ENCODE results near the gene SLC20A1.
A peak's percentile ranks its signal among the peaks of the same experiment; 100 is the strongest.

SLC20A1 gene

DNA sequence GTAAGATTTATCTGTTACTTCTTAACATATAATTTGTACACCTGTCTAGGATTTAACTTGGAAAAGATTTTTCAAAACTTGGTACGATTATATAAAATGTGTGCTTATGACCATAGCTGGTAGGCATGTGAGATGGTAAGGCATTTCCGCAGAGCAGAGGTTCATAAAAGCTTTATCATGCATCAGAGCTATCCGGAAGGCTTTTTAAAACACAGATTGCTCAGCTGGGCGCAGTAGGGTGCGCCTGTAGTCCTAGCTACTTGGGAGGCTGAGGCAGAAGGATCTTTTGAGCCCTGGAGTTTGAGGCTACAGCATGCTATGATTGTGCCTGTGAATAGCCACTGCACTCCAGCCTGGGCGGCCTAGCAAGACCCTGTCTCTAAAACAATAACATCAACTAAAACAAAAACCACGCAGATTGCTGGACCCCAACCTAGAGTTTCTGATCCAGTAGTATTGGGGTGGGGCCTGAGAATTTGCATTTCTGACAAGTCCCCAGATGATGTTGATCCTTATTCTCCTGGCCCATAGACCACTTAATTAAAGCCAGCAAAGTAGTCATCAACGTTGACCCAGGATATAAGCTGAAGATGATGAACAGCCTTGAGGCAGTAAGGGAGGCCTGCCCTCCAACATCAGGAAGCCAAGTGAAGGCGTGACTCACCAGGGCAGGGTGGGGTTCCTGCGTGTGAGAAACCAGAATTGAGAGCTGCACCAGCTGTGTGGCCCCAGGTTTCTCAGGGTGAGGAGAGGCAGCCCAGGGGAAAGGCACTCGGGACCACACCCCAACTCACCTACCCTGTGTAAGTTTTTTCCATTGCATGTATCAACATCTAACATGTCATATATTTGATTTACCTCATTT lies 21.6 kb upstream of the SLC20A1 start:
- Mint-ChIP-seq H3K27me3 (ENCODE audit: low read depth) (peaks cover 3% of the 10 kb centered on the region), H3K4me3 (no peak overlapping the region), H3K4me1 (peaks cover 13% of the 10 kb centered on the region), H3K36me3 (ENCODE audit: low read depth) (no peaks in the 10 kb centered on the region), H3K27ac (no peak overlapping the region), H3K9me3 (no peaks in the 10 kb centered on the region)
- TF ChIP-seq, protein P1, sequence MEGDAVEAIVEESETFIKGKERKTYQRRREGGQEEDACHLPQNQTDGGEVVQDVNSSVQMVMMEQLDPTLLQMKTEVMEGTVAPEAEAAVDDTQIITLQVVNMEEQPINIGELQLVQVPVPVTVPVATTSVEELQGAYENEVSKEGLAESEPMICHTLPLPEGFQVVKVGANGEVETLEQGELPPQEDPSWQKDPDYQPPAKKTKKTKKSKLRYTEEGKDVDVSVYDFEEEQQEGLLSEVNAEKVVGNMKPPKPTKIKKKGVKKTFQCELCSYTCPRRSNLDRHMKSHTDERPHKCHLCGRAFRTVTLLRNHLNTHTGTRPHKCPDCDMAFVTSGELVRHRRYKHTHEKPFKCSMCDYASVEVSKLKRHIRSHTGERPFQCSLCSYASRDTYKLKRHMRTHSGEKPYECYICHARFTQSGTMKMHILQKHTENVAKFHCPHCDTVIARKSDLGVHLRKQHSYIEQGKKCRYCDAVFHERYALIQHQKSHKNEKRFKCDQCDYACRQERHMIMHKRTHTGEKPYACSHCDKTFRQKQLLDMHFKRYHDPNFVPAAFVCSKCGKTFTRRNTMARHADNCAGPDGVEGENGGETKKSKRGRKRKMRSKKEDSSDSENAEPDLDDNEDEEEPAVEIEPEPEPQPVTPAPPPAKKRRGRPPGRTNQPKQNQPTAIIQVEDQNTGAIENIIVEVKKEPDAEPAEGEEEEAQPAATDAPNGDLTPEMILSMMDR (IDR thresholded peaks at IDR 0.05; ENCODE audit: unreplicated experiment in 3 of 3) = no peak

DNA sequence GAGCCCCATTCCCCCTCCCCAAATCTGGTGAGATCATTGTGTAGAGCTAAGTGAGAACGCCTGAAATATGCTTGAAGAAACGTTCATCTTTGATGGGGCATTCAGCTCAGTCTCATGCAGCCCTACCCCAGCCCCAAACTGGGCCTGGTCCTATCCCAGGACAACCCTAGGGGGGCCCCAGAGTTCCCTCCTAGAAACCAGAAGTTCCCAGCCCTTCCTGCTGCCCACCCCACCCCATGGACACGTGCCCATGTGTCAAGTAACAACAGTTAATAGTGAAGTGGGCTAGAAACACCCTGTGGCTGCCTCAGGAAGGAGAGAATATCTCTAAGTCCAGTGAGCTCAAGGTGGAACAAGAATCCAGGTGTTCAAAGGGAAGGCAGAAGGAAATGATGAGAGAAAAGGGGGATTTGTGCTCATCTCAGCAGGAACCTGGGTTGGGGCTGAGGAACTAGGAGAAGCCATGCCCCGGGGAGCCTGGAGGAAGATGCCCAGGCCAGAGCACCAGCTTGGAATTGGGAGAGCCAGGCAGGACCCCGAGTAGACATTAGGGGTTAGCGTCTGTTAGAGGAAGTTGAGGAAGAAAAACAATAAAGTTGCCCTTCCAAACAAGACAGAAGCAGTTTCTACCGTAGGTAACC lies 20.1 kb upstream of the SLC20A1 start:
- no peaks in the 10 kb centered on the region for H3K36me3 Mint-ChIP-seq (ENCODE audit: low read depth)
- H3K4me1 Mint-ChIP-seq = peaks cover 18% of the 10 kb centered on the region
- peaks cover 7% of the 10 kb centered on the region for H3K27me3 Mint-ChIP-seq (ENCODE audit: low read depth)
- TF ChIP-seq, protein P1 (IDR thresholded peaks at IDR 0.05; ENCODE audit: unreplicated experiment in 3 of 3) = no peak
- no peak overlapping the region for H3K4me3 Mint-ChIP-seq
- no peak overlapping the region for H3K27ac Mint-ChIP-seq
- H3K9me3 Mint-ChIP-seq = no peaks in the 10 kb centered on the region

DNA sequence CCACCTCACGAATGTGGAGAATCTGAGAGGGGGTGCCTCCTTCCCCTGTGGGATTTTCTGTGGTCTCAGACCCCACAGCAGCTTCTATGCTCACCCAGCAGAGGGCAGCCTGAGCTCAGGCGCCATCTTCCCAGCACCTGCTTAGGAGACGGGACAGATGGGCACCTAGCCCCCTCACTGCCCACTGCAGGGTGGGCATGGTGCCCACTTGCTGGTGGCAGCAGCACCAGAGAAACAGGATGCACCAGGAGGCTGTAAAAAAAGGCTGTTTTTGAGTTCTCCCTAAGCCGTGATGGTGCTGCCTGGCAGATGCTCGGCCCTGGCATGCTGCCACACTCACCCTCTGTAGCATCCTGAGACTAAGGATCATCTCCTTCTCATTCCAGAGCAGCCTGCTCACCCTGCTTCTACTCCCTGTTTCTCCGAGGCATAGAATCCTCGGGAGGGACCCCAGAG lies 19.1 kb upstream of the SLC20A1 start:
- Mint-ChIP-seq H3K27ac (peak overlapping the region in 1 of 3 experiments; percentile 40), H3K27me3 (ENCODE audit: low read depth) (peaks cover 7% of the 10 kb centered on the region), H3K4me1 (peaks cover 28% of the 10 kb centered on the region), H3K4me3 (no peak overlapping the region), H3K36me3 (ENCODE audit: low read depth) (no peaks in the 10 kb centered on the region), H3K9me3 (no peaks in the 10 kb centered on the region)
- TF ChIP-seq, protein P1 (IDR thresholded peaks at IDR 0.05; ENCODE audit: unreplicated experiment in 3 of 3) = peak; percentile 68 to 79 (median 78)

DNA sequence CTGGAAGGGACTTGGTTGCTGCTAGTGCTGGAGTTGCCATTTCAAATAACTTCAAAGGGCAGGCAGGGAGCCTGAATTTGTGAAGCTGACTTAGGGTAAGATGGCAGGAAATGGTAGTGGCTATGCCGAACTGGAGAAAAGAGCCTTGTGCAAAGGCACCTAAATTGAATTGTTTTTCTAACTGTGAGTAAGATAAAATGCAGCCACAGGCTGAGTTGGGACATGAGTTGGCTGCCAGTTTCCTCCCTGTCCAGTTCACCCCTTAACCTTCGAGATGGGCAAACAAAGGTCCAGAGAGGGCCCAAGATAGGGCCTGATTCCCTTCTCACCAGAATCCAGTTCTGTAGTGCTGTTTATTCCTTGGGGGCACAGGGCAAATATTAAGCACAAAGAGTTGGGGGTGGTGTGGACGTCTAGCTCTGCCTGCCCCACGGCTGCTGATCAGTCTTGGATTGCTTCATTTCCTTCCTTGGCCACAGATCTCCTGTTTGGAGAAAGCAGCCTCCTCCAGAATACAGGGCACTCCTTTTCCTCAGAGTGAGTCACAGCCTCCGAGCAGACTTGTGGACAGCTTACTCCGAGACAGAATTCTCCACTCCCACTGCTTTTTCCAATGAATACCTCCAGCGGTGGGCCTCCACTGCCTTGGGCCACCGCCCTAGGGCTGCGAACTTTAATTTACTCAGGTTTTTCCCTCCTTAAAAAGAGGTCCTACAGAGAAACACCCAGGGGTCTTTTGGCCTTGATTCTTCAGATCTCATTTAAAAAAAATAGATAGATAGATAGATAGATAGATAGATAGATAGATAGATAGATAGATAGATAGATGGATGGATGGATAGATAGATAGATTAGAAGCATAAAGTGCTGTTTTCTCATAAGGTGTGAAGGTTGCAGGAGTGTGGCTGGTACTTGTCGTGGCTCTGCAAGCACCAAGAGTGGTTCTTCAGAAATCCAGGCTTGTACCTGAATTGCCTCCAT lies 18.4 kb upstream of the SLC20A1 start:
- no peaks in the 10 kb centered on the region for H3K36me3 Mint-ChIP-seq (ENCODE audit: low read depth)

DNA sequence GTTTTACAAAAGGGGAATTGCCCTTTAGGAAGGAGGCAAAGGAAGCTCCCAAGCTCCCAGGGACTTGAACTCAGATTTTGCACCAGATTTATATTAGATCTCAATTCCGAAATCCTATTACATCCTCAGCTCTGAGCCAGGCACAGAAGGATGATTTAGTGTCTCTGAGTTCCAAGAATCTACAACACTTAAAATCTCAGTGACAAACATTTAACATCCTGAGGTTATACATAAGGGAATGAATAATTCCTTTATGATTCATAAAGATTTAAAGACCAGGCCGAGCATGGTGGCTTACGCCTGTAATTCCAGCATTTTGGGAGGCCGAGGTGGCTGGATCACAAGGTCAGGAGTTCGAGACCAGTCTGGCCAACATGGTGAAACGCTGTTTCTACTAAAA lies 16.5 kb upstream of the SLC20A1 start:
- H3K27ac Mint-ChIP-seq = no peak overlapping the region
- H3K36me3 Mint-ChIP-seq (ENCODE audit: low read depth) = no peaks in the 10 kb centered on the region
- peaks cover 7% of the 10 kb centered on the region for H3K27me3 Mint-ChIP-seq (ENCODE audit: low read depth)
- H3K4me1 Mint-ChIP-seq = peaks cover 33% of the 10 kb centered on the region
- H3K4me3 Mint-ChIP-seq = no peak overlapping the region
- H3K9me3 Mint-ChIP-seq = no peaks in the 10 kb centered on the region
- TF ChIP-seq, protein P1 (IDR thresholded peaks at IDR 0.05; ENCODE audit: unreplicated experiment in 3 of 3) = no peak

More for the DNA sequence above, 18.4 kb upstream of the SLC20A1 start:
- Mint-ChIP-seq H3K27me3 (ENCODE audit: low read depth) (peaks cover 7% of the 10 kb centered on the region), H3K4me1 (peaks cover 33% of the 10 kb centered on the region), H3K4me3 (no peak overlapping the region), H3K27ac (peak overlapping the region in 1 of 3 experiments; percentile 40), H3K9me3 (no peaks in the 10 kb centered on the region)
- TF ChIP-seq, protein P1 (IDR thresholded peaks at IDR 0.05; ENCODE audit: unreplicated experiment in 3 of 3) = no peak
